OCI-LY1 (cell line): ENCODE results near the gene SERPINE3.

Source experiments
- H2AFZ ChIP-seq: fragments of 200-600 bp; sonication (generic), shearing (Covaris generic); 2 replicates; pipeline ENCODE4 v1.6.0; 2014; ENCODE audit warnings: antibody characterized with exemption, mild to moderate bottlenecking, low read length
- H3F3A ChIP-seq: fragments of 200-600 bp; sonication (generic), shearing (Covaris generic); 2 replicates; pipeline ENCODE4 v1.6.0; 2014; ENCODE audit warnings: mild to moderate bottlenecking, antibody characterized with exemption, low read length, moderate library complexity; ENCODE audit not compliant: insufficient read depth
- H3K27ac ChIP-seq: fragments of 200-600 bp; sonication (generic); 2 replicates; pipeline ENCODE4 v1.5.1; 2014; ENCODE audit warnings: low read length, mixed run types, mild to moderate bottlenecking, low read depth; ENCODE audit not compliant: poor library complexity, severe bottlenecking
- H3K27me3 ChIP-seq: fragments of 200-600 bp; sonication (generic); 2 replicates; pipeline ENCODE4 v1.6.0; 2014; ENCODE audit warnings: antibody characterized with exemption, mild to moderate bottlenecking, low read length, moderate library complexity; ENCODE audit not compliant: insufficient read depth
- H3K36me3 ChIP-seq: fragments of 200-600 bp; sonication (generic); 2 replicates; pipeline ENCODE4 v1.6.1; 2014; ENCODE audit warnings: mild to moderate bottlenecking, antibody characterized with exemption, low read length, moderate library complexity, mixed read lengths; ENCODE audit not compliant: insufficient read depth
- H3K4me1 ChIP-seq: fragments of 200-600 bp; sonication (generic); 2 replicates; pipeline ENCODE4 v1.5.1; 2014; ENCODE audit warnings: mild to moderate bottlenecking, low read length, moderate library complexity; ENCODE audit not compliant: insufficient read depth, severe bottlenecking
- H3K4me2 ChIP-seq: fragments of 200-600 bp; sonication (generic), shearing (Covaris generic); 2 replicates; pipeline ENCODE4 v1.6.1; 2014; ENCODE audit warnings: low read length
- H3K4me3 ChIP-seq: fragments of 200-600 bp; sonication (generic); 2 replicates; pipeline ENCODE4 v1.5.1; 2014; ENCODE audit warnings: low read length, low read depth, mild to moderate bottlenecking, mixed read lengths; ENCODE audit not compliant: poor library complexity, severe bottlenecking
- H3K79me2 ChIP-seq: fragments of 200-600 bp; shearing (Covaris generic); 2 replicates; pipeline ENCODE4 v1.6.1; 2016; ENCODE audit warnings: mixed run types, low read length, mixed read lengths; ENCODE audit not compliant: insufficient read depth
- H3K9ac ChIP-seq: fragments of 200-600 bp; sonication (generic), shearing (Covaris generic); 2 replicates; pipeline ENCODE4 v1.6.1; 2014; ENCODE audit warnings: mild to moderate bottlenecking, low read length, mixed read lengths
- H3K9me2 ChIP-seq: fragments of 200-600 bp; sonication (generic), shearing (Covaris generic); 2 replicates; pipeline ENCODE4 v1.6.1; 2014; ENCODE audit warnings: low read depth, mild to moderate bottlenecking, low read length, mixed read lengths
- H3K9me3 ChIP-seq: fragments of 200-600 bp; shearing (Covaris generic); 2 replicates; pipeline ENCODE4 v1.6.1; 2014; ENCODE audit warnings: low read length, mixed read lengths
- H4K20me1 ChIP-seq: fragments of 200-600 bp; sonication (generic), shearing (Covaris generic); 2 replicates; pipeline ENCODE4 v1.6.0; 2016; ENCODE audit warnings: mild to moderate bottlenecking, low read length; ENCODE audit not compliant: insufficient read depth
- EZH2 ChIP-seq: fragments of 200-600 bp; sonication (generic), shearing (Covaris generic); IDR thresholded peaks from 2 replicates; pipeline ENCODE4 v1.8.0; 2017; ENCODE audit warnings: borderline replicate concordance, mixed run types, mild to moderate bottlenecking, antibody characterized with exemption, low read length, moderate library complexity, mixed read lengths
- TF ChIP-seq, protein P1 (sequence below): fragments of 200-600 bp; sonication (generic), shearing (Covaris generic); IDR thresholded peaks from 2 replicates; pipeline ENCODE4 v1.5.1; 2017; ENCODE audit warnings: mild to moderate bottlenecking, antibody characterized with exemption, low read length, moderate library complexity, mixed read lengths

SERPINE3 gene

DNA sequence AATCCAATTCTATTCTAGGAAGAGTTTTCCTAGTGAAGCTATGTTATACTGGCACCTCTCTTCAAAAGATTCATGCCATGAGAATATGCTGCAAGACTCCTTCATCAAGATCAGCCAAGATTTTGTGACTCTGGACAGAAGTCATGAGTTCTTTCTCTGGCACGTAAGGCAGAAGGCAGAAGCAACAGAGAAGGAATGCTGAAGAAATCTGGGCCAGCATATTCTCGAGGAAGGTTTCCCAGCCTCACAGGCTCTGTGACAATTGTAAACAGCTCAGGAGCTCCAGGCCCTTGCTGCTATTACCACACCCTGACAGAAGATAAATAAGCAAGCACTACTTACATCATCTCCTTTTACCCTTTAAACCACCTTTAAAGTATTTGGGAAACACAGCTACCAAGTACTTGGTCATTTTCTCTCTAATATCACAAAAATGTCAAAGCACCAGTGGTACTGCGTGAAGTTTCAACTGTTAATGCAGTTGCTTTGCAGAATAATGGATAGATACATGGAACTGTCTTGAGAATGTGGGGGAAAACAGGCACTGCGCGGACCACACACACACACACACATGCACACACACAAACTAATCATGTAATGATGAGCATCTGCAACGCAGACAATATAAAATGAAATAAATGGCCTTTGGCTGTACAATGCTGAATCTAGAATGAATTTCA, 57.9 kb downstream of the SERPINE3 start:
- peaks cover 52% of the 10 kb centered on the region for H3K79me2 ChIP-seq
- no peaks in the 10 kb centered on the region for H4K20me1 ChIP-seq
- H3K9me3 ChIP-seq, result no peaks in the 10 kb centered on the region

DNA sequence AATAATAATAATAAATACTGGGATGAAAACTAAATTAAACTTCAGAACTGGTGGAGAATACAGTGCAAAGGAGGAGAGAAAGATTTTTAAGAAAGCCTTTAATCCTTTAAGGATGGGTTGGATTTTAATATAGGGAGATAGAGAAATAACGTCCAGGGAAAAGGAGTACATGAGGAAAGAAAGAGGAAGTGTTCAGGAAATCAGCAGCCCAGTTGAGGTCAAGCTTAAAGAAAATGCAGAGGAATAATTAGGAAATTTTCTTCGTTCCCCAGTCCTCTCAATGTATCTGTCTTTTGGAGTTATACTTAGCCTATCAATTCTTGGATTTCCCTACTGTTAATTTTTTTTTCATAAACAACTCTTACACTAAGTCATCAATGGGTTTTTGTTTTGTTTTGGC, 65.7 kb downstream of the SERPINE3 start:
- Histone ChIP-seq H3K9me2 (no peaks in the 10 kb centered on the region), H3K79me2 (peaks cover 39% of the 10 kb centered on the region), H3K27me3 (no peaks in the 10 kb centered on the region), H3F3A (no peaks in the 10 kb centered on the region), H3K4me2 (no peak overlapping the region), H3K4me1 (no peaks in the 10 kb centered on the region), H3K36me3 (peaks cover 40% of the 10 kb centered on the region), H2AFZ (no peak overlapping the region), H3K4me3 (no peak overlapping the region), H3K27ac (no peak overlapping the region), H3K9me3 (no peaks in the 10 kb centered on the region), H4K20me1 (no peaks in the 10 kb centered on the region), H3K9ac (no peak overlapping the region)
- TF ChIP-seq, protein P1, sequence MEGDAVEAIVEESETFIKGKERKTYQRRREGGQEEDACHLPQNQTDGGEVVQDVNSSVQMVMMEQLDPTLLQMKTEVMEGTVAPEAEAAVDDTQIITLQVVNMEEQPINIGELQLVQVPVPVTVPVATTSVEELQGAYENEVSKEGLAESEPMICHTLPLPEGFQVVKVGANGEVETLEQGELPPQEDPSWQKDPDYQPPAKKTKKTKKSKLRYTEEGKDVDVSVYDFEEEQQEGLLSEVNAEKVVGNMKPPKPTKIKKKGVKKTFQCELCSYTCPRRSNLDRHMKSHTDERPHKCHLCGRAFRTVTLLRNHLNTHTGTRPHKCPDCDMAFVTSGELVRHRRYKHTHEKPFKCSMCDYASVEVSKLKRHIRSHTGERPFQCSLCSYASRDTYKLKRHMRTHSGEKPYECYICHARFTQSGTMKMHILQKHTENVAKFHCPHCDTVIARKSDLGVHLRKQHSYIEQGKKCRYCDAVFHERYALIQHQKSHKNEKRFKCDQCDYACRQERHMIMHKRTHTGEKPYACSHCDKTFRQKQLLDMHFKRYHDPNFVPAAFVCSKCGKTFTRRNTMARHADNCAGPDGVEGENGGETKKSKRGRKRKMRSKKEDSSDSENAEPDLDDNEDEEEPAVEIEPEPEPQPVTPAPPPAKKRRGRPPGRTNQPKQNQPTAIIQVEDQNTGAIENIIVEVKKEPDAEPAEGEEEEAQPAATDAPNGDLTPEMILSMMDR, result no peak
- TF ChIP-seq EZH2, result no peak

More for the DNA sequence above, 57.9 kb downstream of the SERPINE3 start:
- peaks cover 22% of the 10 kb centered on the region for H3K36me3 ChIP-seq
- H3K4me1 ChIP-seq, result peaks cover 26% of the 10 kb centered on the region
- no peaks in the 10 kb centered on the region for H3K27me3 ChIP-seq
- no peak overlapping the region for H3K9ac ChIP-seq
- H3K4me2 ChIP-seq, result no peak overlapping the region
- no peak overlapping the region for H3K4me3 ChIP-seq
- no peaks in the 10 kb centered on the region for H3F3A ChIP-seq
- H3K9me2 ChIP-seq, result no peaks in the 10 kb centered on the region
- TF ChIP-seq, protein P1, result no peak
- no peak for TF ChIP-seq EZH2
- no peak overlapping the region for H3K27ac ChIP-seq
- H2AFZ ChIP-seq, result no peak overlapping the region

DNA sequence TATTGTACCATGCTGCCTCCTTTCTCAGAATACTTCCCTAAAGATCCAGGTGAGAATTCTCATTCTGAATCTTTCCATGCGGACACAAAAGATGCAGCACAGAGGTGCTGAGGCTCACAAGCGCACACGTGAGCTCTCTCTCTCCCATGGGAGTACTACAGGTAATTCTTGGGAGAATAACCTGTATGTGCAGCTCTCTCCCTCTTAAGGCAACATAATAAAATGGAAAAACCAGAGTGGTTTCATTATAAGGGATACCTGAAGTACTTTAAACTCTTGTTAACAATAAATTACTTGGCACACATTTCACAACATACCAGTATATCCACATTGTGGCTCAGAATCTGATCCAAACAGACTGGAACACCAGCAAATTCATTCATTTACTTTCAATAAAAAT, 72.9 kb downstream of the SERPINE3 start:
- Histone ChIP-seq H3K4me2 (no peak overlapping the region), H3K79me2 (peaks cover 42% of the 10 kb centered on the region), H3K4me3 (no peak overlapping the region), H3K9me3 (0 out of 2 replicates have a peak, but pooled peaks cover 2% of the 10 kb centered on the region), H3K9me2 (no peaks in the 10 kb centered on the region), H3F3A (no peaks in the 10 kb centered on the region), H3K9ac (no peak overlapping the region), H4K20me1 (no peaks in the 10 kb centered on the region), H3K27me3 (no peaks in the 10 kb centered on the region), H2AFZ (no peak overlapping the region), H3K4me1 (no peaks in the 10 kb centered on the region), H3K36me3 (peaks cover 60% of the 10 kb centered on the region), H3K27ac (no peak overlapping the region)
- TF ChIP-seq, protein P1, result no peak
- no peak for TF ChIP-seq EZH2
